Trophoblast cell (in vitro differentiated cells and primary cell): ENCODE data around the gene NT5C2.

Experiments
- DNase-seq, 2 donors: peaks; one replicate each; pipeline ENCODE4 v3.0.0-alpha.2; 2016
- H2AFZ ChIP-seq: 2 replicates; pipeline ENCODE4 v1.6.1; 2013; ENCODE audit warnings: low read length, moderate library complexity, mild to moderate bottlenecking; ENCODE audit not compliant: insufficient read depth, poor library complexity
- H2AK5ac ChIP-seq: 2 replicates; pipeline ENCODE4 v1.6.1; 2013; ENCODE audit warnings: mild to moderate bottlenecking, low read length
- H2BK120ac ChIP-seq: 2 replicates; pipeline ENCODE4 v1.6.1; 2013; ENCODE audit warnings: low read length, mild to moderate bottlenecking, moderate library complexity; ENCODE audit not compliant: insufficient read depth, poor library complexity
- H2BK12ac ChIP-seq: 2 replicates; pipeline ENCODE4 v1.6.1; 2013; ENCODE audit warnings: mild to moderate bottlenecking, low read length, moderate library complexity
- H2BK5ac ChIP-seq: 2 replicates; pipeline ENCODE4 v1.6.1; 2013; ENCODE audit warnings: low read length, low read depth, moderate library complexity, mild to moderate bottlenecking; ENCODE audit not compliant: poor library complexity
- H3K14ac ChIP-seq: 2 replicates; pipeline ENCODE4 v1.6.1; 2013; ENCODE audit warnings: mild to moderate bottlenecking, low read length
- H3K18ac ChIP-seq: 2 replicates; pipeline ENCODE4 v1.6.1; 2013; ENCODE audit warnings: mild to moderate bottlenecking, low read length
- H3K23ac ChIP-seq: 2 replicates; pipeline ENCODE4 v1.6.1; 2013; ENCODE audit warnings: low read length
- H3K27ac ChIP-seq: 2 replicates; pipeline ENCODE4 v1.5.1; 2013; ENCODE audit warnings: low read depth, mild to moderate bottlenecking, inconsistent platforms, low read length, moderate library complexity
- H3K27me3 ChIP-seq: 2 replicates; pipeline ENCODE4 v1.6.1; 2013; ENCODE audit warnings: inconsistent platforms, mild to moderate bottlenecking, low read length, moderate library complexity; ENCODE audit not compliant: insufficient read depth
- H3K36me3 ChIP-seq, 2 experiments: 1 replicate in 1 of 2; 2 replicates in 1 of 2; pipeline ENCODE4 v1.6.1; 2013; ENCODE audit warnings: low read length in 2 of 2, mild to moderate bottlenecking in 2 of 2, moderate library complexity in 1 of 2; ENCODE audit not compliant: insufficient read depth in 2 of 2, control insufficient read depth in 1 of 2
- H3K4ac ChIP-seq: 2 replicates; pipeline ENCODE4 v1.6.1; 2013; ENCODE audit warnings: low read depth, mild to moderate bottlenecking, low read length, moderate library complexity
- H3K4me1 ChIP-seq, 2 experiments: 1 replicate in 1 of 2; 2 replicates in 1 of 2; pipeline ENCODE4 v1.6.1; 2013; ENCODE audit warnings: low read length in 2 of 2, mild to moderate bottlenecking in 2 of 2, moderate library complexity in 1 of 2; ENCODE audit not compliant: insufficient read depth in 2 of 2, control insufficient read depth in 1 of 2
- H3K4me2 ChIP-seq: 2 replicates; pipeline ENCODE4 v1.6.1; 2013; ENCODE audit warnings: inconsistent platforms, mild to moderate bottlenecking, low read length, moderate library complexity
- H3K4me3 ChIP-seq: 2 replicates; pipeline ENCODE4 v1.5.1; 2013; ENCODE audit warnings: mild to moderate bottlenecking, low read depth, low read length, inconsistent platforms
- H3K79me1 ChIP-seq: one replicate; pipeline ENCODE4 v1.6.1; 2013; ENCODE audit warnings: low read length
- H3K79me2 ChIP-seq: 2 replicates; pipeline ENCODE4 v1.6.1; 2013; ENCODE audit warnings: low read length, mild to moderate bottlenecking; ENCODE audit not compliant: control insufficient read depth, insufficient read depth, poor library complexity
- H3K9ac ChIP-seq: 2 replicates; pipeline ENCODE4 v1.6.1; 2013; ENCODE audit warnings: mild to moderate bottlenecking, low read length
- H3K9me3 ChIP-seq: 2 replicates; pipeline ENCODE4 v1.6.1; 2013; ENCODE audit warnings: low read depth, mild to moderate bottlenecking, control low read depth, inconsistent platforms, low read length; ENCODE audit not compliant: insufficient read depth
- H4K12ac ChIP-seq: 2 replicates; pipeline ENCODE4 v1.6.1; 2013; ENCODE audit warnings: low read depth, mild to moderate bottlenecking, low read length, moderate library complexity
- H4K8ac ChIP-seq: 2 replicates; pipeline ENCODE4 v1.6.1; 2013; ENCODE audit warnings: low read depth, mild to moderate bottlenecking, low read length, moderate library complexity
- H4K91ac ChIP-seq: one replicate; pipeline ENCODE4 v1.6.1; 2013; ENCODE audit warnings: low read depth, mild to moderate bottlenecking, low read length, moderate library complexity
- WGBS: extraction: QIAGEN DNeasy Blood & Tissue Kit; methylation state at CpG from one replicate; pipeline ENCODE4 v1.1.7; 2013; ENCODE audit warnings: missing lambda C conversion rate; ENCODE audit not compliant: insufficient read length, insufficient coverage; ENCODE audit errors: extremely low coverage; 5-methylcytosine and 5-hydroxymethylcytosine counted together

The NT5C2 gene

DNA sequence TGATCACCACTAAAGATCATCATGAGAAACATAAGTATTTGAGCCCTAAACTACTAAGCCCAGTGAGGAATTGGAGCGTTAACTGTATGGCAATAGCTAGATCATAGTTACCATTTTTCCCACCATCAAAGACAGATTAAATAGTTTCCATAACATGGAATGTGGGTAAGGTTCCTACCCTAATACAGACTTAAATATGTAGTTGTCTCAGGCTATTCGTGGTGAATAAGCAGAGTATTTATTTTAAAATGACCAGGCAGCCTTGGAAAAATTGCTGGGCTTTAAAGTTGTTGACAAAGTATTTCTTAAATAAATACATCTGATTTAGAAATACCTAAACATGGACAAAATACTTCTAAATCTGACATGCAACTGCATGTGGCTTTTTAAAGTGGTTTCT, 106.8 kb downstream of the NT5C2 start:
- H3K36me3 ChIP-seq, result peaks cover 29 to 50% of the 10 kb centered on the region in 2 experiments

DNA sequence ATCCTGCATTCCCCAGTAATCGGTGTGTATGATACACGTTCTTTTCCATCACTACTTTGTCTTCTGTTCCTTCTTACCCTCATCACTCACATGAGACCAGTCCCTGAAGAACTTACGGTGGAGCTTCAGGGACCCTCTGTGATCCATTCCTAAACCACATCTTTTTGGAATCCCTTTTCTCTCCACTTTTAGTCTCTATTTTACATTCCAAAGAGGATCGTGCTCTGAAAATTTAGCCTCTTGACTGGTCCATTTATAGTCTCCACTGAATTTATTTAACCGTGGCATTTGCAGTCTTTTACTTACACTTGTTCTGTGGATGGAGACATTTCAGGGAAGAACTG, 109.1 kb downstream of the NT5C2 start:
- H3K79me1 ChIP-seq, result no peaks in the 10 kb centered on the region
- H3K18ac ChIP-seq, result no peak overlapping the region
- no peak overlapping the region for H2BK120ac ChIP-seq
- no peak overlapping the region for H3K4me2 ChIP-seq
- H3K4me1 ChIP-seq, result no peaks in the 10 kb centered on the region
- no peak overlapping the region for H3K23ac ChIP-seq
- no peak overlapping the region for H2BK5ac ChIP-seq
- no peak overlapping the region for H3K14ac ChIP-seq
- no peak overlapping the region for H2AFZ ChIP-seq
- no CpG with 5 or more reads among the region's 5 CpGs for WGBS
- H3K27me3 ChIP-seq, result no peaks in the 10 kb centered on the region
- no peak for DNase-seq
- H4K12ac ChIP-seq, result no peak overlapping the region
- no peak overlapping the region for H3K27ac ChIP-seq
- H2AK5ac ChIP-seq, result no peak overlapping the region
- no peak overlapping the region for H4K8ac ChIP-seq
- no peaks in the 10 kb centered on the region for H3K9me3 ChIP-seq
- H3K4me3 ChIP-seq, result no peak overlapping the region
- no peak overlapping the region for H4K91ac ChIP-seq
- H3K9ac ChIP-seq, result no peak overlapping the region
- H3K36me3 ChIP-seq, result peaks cover 14 to 34% of the 10 kb centered on the region in 2 experiments
- H3K79me2 ChIP-seq, result no peaks in the 10 kb centered on the region
- no peak overlapping the region for H2BK12ac ChIP-seq
- H3K4ac ChIP-seq, result no peak overlapping the region

More for the DNA sequence above, 106.8 kb downstream of the NT5C2 start:
- H3K4me3 ChIP-seq, result no peak overlapping the region
- H3K4ac ChIP-seq, result no peak overlapping the region
- no peaks in the 10 kb centered on the region for H3K27me3 ChIP-seq
- H4K12ac ChIP-seq, result no peak overlapping the region
- H2AK5ac ChIP-seq, result no peak overlapping the region
- H3K14ac ChIP-seq, result no peak overlapping the region
- no peak overlapping the region for H2BK5ac ChIP-seq
- no peaks in the 10 kb centered on the region for H3K79me2 ChIP-seq
- no peak overlapping the region for H4K91ac ChIP-seq
- no peaks in the 10 kb centered on the region for H3K79me1 ChIP-seq
- no peaks in the 10 kb centered on the region for H3K9me3 ChIP-seq
- H3K4me1 ChIP-seq, result no peaks in the 10 kb centered on the region
- no peak overlapping the region for H2AFZ ChIP-seq
- H2BK120ac ChIP-seq, result no peak overlapping the region
- H3K9ac ChIP-seq, result no peak overlapping the region
- H3K4me2 ChIP-seq, result no peak overlapping the region
- H2BK12ac ChIP-seq, result no peak overlapping the region
- no peak overlapping the region for H3K27ac ChIP-seq
- H3K23ac ChIP-seq, result no peak overlapping the region
- DNase-seq, result peak in 1 of 2 donors; percentile 12
- WGBS, result no CpG with 5 or more reads among the region's 2 CpGs
- no peak overlapping the region for H4K8ac ChIP-seq
- H3K18ac ChIP-seq, result no peak overlapping the region

DNA sequence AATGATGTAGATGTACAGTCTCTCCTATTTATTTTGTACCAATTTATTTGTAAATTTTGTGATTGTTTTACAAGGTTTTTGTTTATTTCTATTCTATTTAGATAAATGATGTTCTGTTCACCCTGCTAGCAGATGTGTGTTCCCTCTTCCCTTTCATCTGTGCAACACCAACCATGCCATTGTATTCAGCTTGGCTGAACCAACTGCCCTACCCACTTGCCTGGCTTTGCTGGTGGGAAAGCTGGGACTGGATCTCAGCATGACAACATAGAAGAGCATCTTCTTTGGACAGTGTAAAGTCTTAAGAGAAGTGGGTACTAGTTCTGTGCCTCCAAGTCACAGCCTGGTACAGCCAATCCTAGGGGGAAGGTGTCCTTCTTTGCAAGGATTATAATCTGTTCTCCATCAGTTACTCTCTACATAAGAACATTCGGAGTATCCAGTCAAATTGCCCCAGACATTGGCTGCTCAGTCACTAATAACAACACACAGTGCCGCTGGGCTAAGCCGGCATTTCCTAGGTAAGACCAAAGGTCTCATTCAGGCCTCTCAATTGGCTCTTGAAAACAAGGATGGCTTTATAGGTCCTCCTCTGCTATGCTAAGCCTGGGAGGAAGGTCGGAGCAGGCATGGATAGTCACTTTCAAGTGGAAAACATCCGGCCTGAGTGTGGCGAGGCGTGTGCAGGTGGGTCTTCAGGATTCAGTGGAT, 109.7 kb downstream of the NT5C2 start:
- H3K4me3 ChIP-seq, result no peak overlapping the region
- no peak overlapping the region for H2BK5ac ChIP-seq
- no peaks in the 10 kb centered on the region for H3K9me3 ChIP-seq
- no peaks in the 10 kb centered on the region for H3K79me2 ChIP-seq
- no CpG with 5 or more reads among the region's 7 CpGs for WGBS
- H3K36me3 ChIP-seq, result peaks cover 13 to 31% of the 10 kb centered on the region in 2 experiments
- no peak overlapping the region for H3K14ac ChIP-seq
- no peak overlapping the region for H3K23ac ChIP-seq
- no peak overlapping the region for H3K9ac ChIP-seq
- no peak for DNase-seq
- no peaks in the 10 kb centered on the region for H3K4me1 ChIP-seq
- H2BK120ac ChIP-seq, result no peak overlapping the region
- no peak overlapping the region for H3K18ac ChIP-seq
- no peak overlapping the region for H4K8ac ChIP-seq
- H3K79me1 ChIP-seq, result no peaks in the 10 kb centered on the region
- H3K27me3 ChIP-seq, result no peaks in the 10 kb centered on the region
- no peak overlapping the region for H3K27ac ChIP-seq
- no peak overlapping the region for H4K12ac ChIP-seq
- no peak overlapping the region for H3K4me2 ChIP-seq
- no peak overlapping the region for H2BK12ac ChIP-seq
- no peak overlapping the region for H2AFZ ChIP-seq
- H4K91ac ChIP-seq, result no peak overlapping the region
- no peak overlapping the region for H2AK5ac ChIP-seq
- H3K4ac ChIP-seq, result no peak overlapping the region

DNA sequence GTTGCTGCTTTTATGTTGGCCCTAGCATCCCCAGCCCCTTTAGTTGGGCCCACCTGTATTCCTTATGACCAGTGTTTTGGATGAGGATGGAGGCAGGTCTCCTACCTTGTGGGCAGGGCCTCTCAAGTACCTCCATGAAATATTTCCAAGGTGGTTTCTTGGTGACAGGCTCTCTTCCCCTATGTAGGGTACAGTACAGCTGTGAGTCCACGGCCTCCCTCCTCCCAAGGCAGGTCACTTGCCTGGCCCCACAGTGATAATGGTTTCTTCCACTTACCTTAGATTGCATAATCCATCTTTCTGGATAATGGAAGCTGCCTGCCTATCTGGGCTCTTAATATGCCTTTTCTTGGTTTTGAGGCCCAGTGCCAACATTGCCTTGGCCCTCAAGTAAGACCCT, 110.4 kb downstream of the NT5C2 start:
- no peak overlapping the region for H2BK120ac ChIP-seq

More for the DNA sequence above, 110.4 kb downstream of the NT5C2 start:
- Histone ChIP-seq H3K14ac (no peak overlapping the region), H2AK5ac (no peak overlapping the region), H3K79me2 (no peaks in the 10 kb centered on the region), H4K8ac (no peak overlapping the region), H3K36me3 (peaks cover 13 to 31% of the 10 kb centered on the region in 2 experiments), H3K27me3 (no peaks in the 10 kb centered on the region), H3K4me2 (no peak overlapping the region), H3K18ac (no peak overlapping the region), H3K4me1 (no peaks in the 10 kb centered on the region), H2BK5ac (no peak overlapping the region), H3K9me3 (no peaks in the 10 kb centered on the region), H3K79me1 (no peaks in the 10 kb centered on the region), H3K27ac (no peak overlapping the region), H2AFZ (no peak overlapping the region), H4K12ac (no peak overlapping the region), H3K4me3 (no peak overlapping the region), H3K9ac (no peak overlapping the region), H4K91ac (no peak overlapping the region), H3K23ac (no peak overlapping the region), H2BK12ac (no peak overlapping the region), H3K4ac (no peak overlapping the region)
- no CpG with 5 or more reads among the region's 1 CpG for WGBS
- no peak for DNase-seq
